CD4-positive, alpha-beta T cell treated with Interleukin-15 for 1 hour (primary cell): ENCODE data around the gene RTL10.

Experiments used
- DNase-seq: peaks from one replicate; pipeline ENCODE4 v3.0.0-alpha.2; 2020

The RTL10 gene

DNA sequence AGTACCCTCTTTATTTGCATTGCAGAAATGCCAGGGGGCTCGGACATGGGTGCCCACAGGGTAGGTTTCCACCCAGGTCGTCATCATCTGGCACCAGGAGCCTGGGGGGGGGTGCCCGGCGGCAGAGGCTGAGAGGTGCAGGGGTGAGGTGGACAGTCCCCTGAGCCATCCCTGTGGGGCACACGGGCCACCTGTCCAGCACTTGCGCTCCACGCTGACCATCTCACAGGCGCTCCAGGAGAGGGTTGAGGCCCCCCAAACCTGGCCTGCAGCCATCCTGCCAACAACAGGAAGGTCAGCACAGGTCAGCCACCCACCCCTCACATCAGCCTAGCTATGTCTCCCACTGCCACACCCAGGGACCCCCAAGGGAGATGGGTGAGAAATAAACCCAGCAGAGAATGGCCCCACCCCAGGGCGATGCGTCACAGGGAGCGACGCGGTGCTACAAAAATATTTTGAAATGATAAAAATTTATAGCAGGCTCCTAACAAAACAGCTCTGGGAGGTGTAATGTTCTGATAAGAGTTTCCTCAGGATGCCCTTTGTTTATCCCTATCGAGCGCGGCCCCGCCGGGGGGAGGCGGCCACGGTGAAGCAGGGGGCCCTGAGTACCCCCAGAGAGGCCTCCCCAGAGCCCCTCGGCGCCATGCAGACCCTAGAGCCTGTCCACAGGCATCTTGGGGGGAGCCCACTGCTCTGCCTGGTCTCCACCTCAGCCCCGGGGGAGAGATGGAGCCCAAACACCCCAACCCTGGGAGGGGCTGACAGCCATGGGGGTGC, 21.0 kb upstream of the RTL10 start:
- DNase-seq, result no peak

DNA sequence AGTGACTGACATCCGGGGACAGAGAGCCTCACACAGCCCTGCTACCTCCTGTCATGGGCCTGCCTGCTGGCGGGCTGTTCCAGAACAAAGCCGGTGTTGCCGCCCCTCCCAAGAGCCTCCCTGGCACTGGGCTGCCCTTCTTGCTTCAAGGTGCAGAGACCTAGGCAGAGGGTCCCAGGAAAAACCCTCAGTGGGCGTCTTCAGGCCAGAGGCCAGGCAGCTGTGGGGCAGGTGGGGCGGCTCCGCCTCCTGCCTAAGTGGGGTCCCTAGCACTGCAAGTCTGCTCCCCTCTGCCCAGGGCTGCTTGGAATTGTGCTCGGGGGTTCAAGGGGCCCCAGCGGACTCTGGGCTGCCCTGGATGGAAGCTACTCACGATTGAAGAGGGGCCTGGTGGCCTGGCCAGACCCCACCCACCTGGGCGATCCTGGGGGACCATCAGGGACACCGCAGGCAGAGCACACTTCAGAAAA, 20.4 kb upstream of the RTL10 start:
- DNase-seq, result peak; percentile 14

GRCh38 chr22:19874307-19875060, 19.8 kb upstream of the RTL10 start:
- peak; percentile 17 for DNase-seq

- peak; percentile 13 for DNase-seq
Observed at GRCh38 chr22:19873960-19874306, 19.3 kb upstream of the RTL10 start.

DNA sequence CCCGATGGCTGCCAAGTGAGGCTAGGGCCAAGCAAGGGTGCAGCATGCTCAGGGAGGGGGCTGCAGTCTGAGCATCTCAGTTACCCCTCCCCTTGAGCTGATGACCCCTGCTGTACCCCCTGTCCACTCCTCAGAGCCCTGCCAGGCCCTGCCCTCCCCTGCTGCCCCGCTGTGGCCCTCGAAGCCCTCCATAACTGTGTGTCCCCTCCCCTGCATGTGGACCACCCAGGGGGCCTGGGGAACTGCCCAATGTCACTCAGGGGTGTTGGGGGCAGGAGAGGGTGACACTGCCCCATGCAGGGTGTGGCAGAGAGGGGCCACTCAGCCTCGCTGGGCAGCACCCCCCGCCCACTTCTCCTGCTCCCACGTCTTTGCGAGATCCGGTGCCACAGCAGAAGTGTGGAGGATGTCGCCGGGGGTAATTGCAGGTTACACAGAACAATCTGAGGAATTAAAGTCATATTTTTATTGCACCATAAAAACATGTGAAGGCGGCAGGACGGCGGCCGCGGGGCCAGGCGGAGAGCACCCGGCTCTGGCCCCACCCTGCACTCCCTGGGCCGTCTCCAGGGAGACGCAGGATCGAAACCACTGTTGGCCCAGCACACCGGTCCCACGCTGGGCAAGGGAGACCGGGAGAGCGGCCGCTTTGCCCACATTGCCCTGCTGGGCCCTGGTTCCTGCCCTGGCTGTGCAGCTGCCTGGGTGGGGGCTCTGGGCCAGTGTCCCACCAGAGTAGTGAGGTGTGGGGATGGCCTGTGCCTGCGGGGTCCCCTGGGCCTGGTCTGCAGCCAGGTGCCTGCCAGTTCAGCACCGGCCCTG, 18.7 kb upstream of the RTL10 start:
- peak; percentile 12 for DNase-seq

DNA sequence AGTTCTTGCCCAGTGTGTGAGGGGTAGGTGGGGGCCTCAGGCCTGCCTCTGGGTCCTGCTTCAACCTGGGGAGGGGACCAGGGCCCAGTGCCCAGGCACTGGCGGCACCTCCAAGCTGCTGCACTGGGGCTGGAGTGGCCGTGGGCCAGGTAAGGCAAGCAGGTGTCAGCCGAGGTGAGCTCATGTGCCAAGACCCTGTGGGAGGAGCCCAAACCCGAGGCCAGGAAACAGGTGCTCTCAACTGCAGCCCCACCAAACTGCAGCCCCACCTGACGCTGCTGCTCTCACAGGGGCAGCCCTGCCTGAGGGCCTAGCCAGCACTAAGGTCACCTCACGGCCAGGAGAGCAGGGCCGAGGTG, 18.1 kb upstream of the RTL10 start:
- no peak for DNase-seq

GRCh38 chr22:19871845-19872778, 17.4 kb upstream of the RTL10 start:
- DNase-seq, result peak; percentile 13

DNA sequence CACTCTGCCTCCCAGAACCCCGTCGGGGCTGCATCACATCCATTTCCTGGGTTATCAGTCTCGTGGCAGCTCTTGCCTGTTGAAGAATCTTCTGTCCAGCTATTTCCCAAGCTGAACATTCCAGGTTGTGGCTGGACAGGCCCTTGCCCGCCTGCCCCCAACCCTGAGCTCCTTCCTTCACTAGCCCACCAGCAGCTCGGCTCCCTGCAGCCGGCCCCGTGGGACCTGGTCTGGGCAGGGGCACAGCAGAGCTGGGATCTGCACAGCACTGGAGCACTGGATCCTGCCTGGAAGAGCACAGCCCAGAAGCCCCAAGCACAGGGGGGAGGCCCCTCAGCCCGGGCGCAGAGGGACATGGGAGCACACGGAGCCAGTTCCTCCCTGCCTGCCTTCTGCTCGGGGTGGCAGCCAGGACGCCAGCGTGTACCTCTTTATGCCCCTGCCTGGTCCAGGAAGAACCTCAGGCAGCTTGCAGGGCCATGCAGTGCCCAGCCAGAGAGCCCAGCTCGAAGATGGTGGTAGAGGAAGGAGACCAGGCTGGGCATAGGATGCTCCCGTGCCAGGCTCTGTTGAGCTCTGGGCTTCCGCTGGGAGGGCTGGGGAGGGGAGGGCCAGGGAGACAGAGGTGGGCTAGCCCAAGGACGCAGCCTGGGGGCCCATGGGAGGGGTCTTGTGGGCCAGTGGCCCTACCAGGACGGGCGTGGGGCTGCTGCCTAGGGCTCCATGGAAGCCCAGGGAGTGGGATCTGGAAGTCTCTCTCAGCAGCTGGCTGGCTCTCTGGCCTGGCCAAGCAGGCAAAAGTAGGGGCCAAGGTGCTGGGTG, 16.6 kb upstream of the RTL10 start:
- peak; percentile 12 for DNase-seq

DNA sequence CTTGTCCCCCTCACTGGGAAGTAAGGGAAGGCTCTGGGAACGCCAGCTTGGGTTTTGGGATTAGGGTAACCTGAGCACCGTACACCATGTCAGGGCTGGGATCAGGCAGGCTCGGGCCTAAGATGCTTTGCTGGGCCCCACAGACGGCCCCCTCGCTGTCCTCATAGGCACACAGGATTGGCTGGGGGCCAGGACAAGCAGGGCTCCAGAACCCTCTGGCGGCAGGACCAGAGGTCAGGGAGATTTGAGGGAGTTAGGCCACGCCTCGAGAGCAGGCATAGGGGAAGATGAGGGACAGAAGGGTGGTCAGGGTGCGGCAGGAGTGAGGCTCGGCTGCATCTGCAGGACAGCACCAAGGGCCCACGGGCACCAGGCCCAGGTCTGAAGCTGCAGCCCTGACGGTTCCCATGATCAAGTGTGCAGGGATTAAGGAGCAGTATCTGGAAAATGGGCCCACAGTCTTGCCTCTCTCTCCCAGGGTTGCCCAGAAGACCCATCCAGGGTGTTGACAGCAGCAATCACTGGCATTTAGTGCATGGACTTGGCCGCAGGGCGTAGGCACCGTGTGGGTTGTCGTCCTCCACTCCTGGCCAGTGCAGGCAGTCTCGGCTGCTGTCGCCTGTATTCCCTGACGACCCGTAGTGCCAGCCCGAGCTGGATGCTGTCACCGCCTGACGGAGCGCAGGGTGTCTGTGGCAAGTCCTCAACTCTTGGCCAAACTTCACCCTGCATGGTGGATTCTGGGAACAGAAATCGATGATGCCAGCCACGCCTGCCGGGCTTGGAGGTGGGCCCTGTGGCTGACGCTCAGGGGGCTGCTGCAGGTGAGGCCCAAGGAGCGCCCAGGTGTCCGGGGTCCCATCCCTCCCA, 15.7 kb upstream of the RTL10 start:
- DNase-seq, result peak; percentile 13

GRCh38 chr22:19869497-19870152, 15.0 kb upstream of the RTL10 start:
- no peak for DNase-seq

DNA sequence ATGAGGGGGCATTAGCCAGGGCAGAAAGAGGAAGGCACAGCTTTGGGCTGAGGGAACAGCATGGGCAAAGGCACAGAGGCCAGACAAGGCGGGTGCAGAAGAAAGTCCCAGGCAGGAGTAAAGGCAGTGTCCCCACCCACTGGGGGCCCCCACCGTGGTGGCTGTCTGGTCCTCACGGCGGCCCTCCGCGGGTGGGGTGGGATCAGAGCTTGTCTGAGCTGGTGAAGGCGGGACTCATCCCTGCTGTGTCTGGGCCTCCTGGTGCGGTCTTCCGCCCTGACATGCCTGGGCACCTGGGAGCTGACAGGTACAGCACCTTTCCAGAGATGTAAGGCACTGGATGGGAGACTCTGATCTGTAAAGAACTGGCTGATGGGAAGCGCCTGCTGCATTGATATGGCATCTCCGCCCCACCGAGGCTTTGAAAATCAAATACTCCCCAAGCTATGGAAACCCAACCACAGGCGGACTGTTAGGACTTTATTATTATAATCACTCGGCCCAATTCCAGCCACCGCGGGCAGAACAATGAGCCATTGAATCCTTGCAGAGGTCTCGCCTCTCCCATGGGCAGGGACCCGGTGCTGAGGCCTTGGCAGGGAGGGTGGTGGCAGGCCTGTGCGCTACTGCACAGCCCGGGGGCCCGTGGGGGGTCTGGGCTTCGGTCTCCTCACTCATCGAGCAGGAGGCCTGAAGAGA, 14.2 kb upstream of the RTL10 start:
- DNase-seq, result peak; percentile 7

DNA sequence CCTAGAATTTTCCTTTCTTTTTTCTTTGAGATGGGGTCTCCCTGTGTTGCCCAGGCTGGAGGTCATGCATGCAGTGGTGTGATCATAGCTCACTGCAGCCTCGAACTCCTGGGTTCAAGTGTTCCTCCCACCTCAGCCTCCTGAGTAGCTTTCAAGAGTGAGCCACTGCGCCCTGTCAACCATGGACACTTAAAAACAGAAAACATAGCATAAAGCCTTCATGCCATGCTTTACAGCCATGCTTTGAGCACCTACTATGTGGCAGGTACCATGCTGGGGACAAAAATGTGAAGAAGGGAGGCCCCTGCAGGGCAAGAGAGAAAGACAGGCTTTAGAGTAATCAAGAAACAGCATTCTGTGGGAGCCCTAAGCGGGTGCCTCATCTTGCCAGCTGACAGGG, 13.7 kb upstream of the RTL10 start:
- DNase-seq, result peak; percentile 5

DNA sequence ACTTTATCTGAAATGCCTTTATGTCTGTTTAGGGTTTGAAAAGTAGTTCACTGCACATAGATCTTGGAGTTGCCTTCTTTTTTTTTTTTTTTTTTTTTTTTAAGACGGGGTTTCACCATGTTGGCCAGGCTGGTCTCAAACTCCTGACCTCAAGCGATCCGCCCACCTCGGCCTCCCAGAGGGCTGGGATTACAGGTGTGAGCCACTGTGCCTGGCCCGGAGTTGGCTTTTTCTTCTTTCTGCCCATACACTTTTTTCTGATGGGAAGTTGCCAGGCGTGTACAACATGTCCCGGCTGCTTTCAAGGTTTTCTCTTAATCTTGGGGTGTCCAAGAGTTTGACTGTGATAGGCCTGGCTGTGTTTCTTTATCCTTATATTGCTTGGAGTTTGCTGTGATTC, 12.9 kb upstream of the RTL10 start:
- DNase-seq, result peak; percentile 1

DNA sequence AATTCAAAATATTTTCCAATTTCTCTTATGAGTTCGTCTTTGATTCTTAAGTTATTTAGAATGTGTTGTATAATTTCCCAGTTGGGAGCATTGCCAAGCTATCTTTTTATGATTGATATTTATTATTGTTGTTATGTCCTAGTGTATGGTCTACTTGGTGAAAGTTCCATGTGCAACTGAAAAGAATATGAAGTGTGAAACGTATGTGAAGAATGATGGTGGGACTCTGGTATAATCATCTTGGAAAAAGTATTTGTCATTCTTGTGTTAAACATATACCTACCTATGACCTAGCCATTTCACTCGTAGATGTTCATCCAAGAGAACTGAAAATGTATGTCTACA, 12.0 kb upstream of the RTL10 start:
- no peak for DNase-seq

DNA sequence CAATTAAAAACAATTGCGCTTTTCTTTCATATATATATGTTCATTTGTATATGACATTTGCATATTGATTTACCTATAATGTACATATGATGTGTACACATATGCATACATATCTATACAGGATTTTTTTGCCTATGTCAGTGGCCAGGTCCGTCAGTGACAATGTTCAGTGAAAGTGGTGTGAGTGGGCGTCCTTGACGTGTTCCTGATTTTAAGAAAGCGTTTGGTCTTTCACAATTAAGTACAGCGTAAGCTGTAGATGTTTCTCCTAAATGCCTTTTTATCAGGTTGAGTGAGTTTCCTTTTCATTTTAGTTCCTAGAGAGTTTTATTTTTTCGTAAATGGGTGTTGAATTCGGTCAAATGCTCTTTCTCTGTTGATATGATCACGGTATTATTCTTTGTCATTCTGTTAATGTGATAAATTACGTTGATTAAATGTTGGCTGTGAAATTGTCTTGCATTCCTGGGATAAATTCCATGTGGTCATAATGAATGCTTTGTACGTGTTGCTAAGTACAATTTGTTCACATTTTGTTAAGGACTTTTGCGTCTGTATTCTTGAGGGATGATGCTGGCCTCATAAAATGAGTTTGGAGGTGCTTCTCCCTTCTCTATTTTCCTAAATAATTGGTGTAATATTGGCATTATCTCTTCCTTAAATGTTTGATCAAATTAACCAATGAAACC, 10.6 kb upstream of the RTL10 start:
- DNase-seq, result no peak

GRCh38 chr22:19864538-19865106, 9.9 kb upstream of the RTL10 start:
- DNase-seq, result no peak

- no peak for DNase-seq
Observed at GRCh38 chr22:19863571-19863970, 8.9 kb upstream of the RTL10 start.

DNA sequence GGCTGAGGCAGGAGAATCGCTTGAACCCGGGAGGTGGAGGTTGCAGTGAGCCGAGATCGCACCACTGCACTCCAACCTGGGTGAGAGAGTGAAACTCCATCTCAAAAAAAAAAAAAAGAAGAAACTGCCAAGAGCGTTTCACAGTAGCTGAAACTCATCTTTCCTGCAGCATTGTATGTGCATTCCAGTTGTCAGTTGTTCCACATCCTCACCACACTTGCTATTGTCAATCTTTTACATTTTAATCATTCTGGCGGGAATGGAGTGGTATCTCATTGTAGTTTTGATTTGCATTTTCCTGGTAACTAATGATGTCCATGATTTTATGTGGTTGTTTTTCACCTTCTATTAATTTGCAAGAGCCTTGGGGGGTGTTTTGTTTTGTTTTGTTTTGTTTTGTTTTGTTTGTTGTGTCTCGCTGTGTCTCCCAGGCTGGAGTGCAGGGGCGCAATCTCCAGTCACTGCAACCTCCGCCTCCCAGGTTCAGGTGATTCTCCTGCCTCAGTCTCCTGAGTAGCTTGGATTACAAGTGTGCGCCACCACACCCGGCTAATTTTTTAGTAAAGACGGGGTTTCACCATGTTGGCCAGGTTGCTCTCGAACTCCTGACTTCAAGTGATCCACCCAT, 8.1 kb upstream of the RTL10 start:
- no peak for DNase-seq
